Adipose tissue (tissue), 3 donors: Measurements from ENCODE around the gene SLC16A12. TPM values are rescaled to one million over a fixed set of nuclear protein-coding genes. Genes with fewer than 3 reads are reported as not detected.

Experiments
- H3K27ac ChIP-seq: one replicate; pipeline ENCODE4 v1.5.1; 2013; ENCODE audit warnings: low read depth, low read length
- WGBS, 3 donors: extraction: QIAGEN DNeasy Blood & Tissue Kit; methylation state at CpG; one replicate each; pipeline ENCODE4 v1.1.7; 2013; 5-methylcytosine and 5-hydroxymethylcytosine counted together
- polyA plus RNA-seq, 3 donors: library from polyadenylated mRNA; stranded (reverse); fragments of 200-250 nt; gene quantifications; one replicate each; pipeline ENCODE4 v1.2.3, GENCODE V29; 2013
- donor health status: healthy with polysubstance abuse.
- donor health status: Bipolar disorder and iron deficiency.
- donor health status: healthy.

Gene SLC16A12
- polyA plus RNA-seq, 3 donors: 0.13 to 12.6 (median 0.56) TPM

GRCh38 chr10:89518876-89519842, 16.2 kb downstream of the SLC16A12 start:
- H3K27ac ChIP-seq: no peak overlapping the region
- WGBS, 3 donors: 64 to 76% (median 72%) methylated on average over 12 of the region's 12 CpGs

GRCh38 chr10:89518108-89518507, 17.3 kb downstream of the SLC16A12 start:
- no peak overlapping the region for H3K27ac ChIP-seq
- 43 to 88% (median 81%) methylated on average over 3 of the region's 3 CpGs for WGBS, 3 donors

GRCh38 chr10:89516149-89516832, 19.1 kb downstream of the SLC16A12 start:
- no peak overlapping the region for H3K27ac ChIP-seq
- 20 to 54% (median 46%) methylated on average over 7 of the region's 7 CpGs for WGBS, 3 donors

GRCh38 chr10:89515031-89515841, 20.2 kb downstream of the SLC16A12 start:
- H3K27ac ChIP-seq: no peak overlapping the region
- WGBS, 3 donors: 38 to 81% (median 67%) methylated on average over 8 of the region's 8 CpGs

- WGBS, 3 donors: 89 to 94% (median 94%) methylated on average over 1 of the region's 1 CpG
- no peak overlapping the region for H3K27ac ChIP-seq
Observed at GRCh38 chr10:89513206-89513605, 22.2 kb downstream of the SLC16A12 start.

GRCh38 chr10:89505640-89506275, 29.6 kb downstream of the SLC16A12 start:
- H3K27ac ChIP-seq: no peak overlapping the region
- 86 to 90% (median 87%) methylated on average over 13 of the region's 13 CpGs for WGBS, 3 donors

GRCh38 chr10:89504691-89505090, 30.7 kb downstream of the SLC16A12 start:
- WGBS, 3 donors: 93 to 100% (median 97%) methylated on average over 2 of the region's 2 CpGs
- H3K27ac ChIP-seq: no peak overlapping the region

GRCh38 chr10:89503652-89504370, 31.6 kb downstream of the SLC16A12 start:
- WGBS, 3 donors: 71 to 77% (median 76%) methylated on average over 4 of the region's 4 CpGs
- no peak overlapping the region for H3K27ac ChIP-seq

- WGBS, 3 donors: 84 to 95% (median 94%) methylated on average over 3 of the region's 3 CpGs
- no peak overlapping the region for H3K27ac ChIP-seq
Observed at GRCh38 chr10:89503151-89503550, 32.2 kb downstream of the SLC16A12 start.

- WGBS, 3 donors: 41 to 82% (median 66%) methylated on average over 1 of the region's 1 CpG
- H3K27ac ChIP-seq: no peak overlapping the region
Observed at GRCh38 chr10:89502549-89502948, 32.8 kb downstream of the SLC16A12 start.

GRCh38 chr10:89494575-89494974, 40.8 kb downstream of the SLC16A12 start:
- WGBS, 3 donors: 74 to 78% (median 75%) methylated on average over 3 of the region's 3 CpGs
- no peak overlapping the region for H3K27ac ChIP-seq

- H3K27ac ChIP-seq: no peak overlapping the region
- WGBS, 3 donors: 48 to 73% (median 62%) methylated on average over 5 of the region's 5 CpGs
Observed at GRCh38 chr10:89494068-89494467, 41.3 kb downstream of the SLC16A12 start.

GRCh38 chr10:89491932-89492331, 43.5 kb downstream of the SLC16A12 start:
- H3K27ac ChIP-seq: no peak overlapping the region
- 80 to 94% (median 92%) methylated on average over 2 of the region's 2 CpGs for WGBS, 3 donors

GRCh38 chr10:89490596-89491335, 44.6 kb downstream of the SLC16A12 start:
- no peak overlapping the region for H3K27ac ChIP-seq
- WGBS, 3 donors: 82 to 95% (median 92%) methylated on average over 4 of the region's 4 CpGs

GRCh38 chr10:89482256-89482655, 53.1 kb downstream of the SLC16A12 start:
- 96 to 100% (median 97%) methylated on average over 3 of the region's 3 CpGs for WGBS, 3 donors
- H3K27ac ChIP-seq: no peak overlapping the region

GRCh38 chr10:89481662-89482061, 53.7 kb downstream of the SLC16A12 start:
- WGBS, 3 donors: 56 to 73% (median 64%) methylated on average over 3 of the region's 3 CpGs
- H3K27ac ChIP-seq: no peak overlapping the region
